ENCODE measurements around the gene MAML3.

GRCh38 chr4:139978692-139979091, 175.3 kb downstream of the MAML3 start:
- no peak for TF ChIP-seq POLR2A (IDR thresholded peaks at IDR 0.05; ENCODE audit: low read depth, low read length)
- no peak for TF ChIP-seq TAF1 (IDR thresholded peaks at IDR 0.05; ENCODE audit: low read depth, low read length)
- TF ChIP-seq POLR2AphosphoS5 (IDR thresholded peaks at IDR 0.05; ENCODE audit: low read depth, low read length): no peak

All from GM12891 (cell line).